ENCODE data around the gene OTX1.

DNA sequence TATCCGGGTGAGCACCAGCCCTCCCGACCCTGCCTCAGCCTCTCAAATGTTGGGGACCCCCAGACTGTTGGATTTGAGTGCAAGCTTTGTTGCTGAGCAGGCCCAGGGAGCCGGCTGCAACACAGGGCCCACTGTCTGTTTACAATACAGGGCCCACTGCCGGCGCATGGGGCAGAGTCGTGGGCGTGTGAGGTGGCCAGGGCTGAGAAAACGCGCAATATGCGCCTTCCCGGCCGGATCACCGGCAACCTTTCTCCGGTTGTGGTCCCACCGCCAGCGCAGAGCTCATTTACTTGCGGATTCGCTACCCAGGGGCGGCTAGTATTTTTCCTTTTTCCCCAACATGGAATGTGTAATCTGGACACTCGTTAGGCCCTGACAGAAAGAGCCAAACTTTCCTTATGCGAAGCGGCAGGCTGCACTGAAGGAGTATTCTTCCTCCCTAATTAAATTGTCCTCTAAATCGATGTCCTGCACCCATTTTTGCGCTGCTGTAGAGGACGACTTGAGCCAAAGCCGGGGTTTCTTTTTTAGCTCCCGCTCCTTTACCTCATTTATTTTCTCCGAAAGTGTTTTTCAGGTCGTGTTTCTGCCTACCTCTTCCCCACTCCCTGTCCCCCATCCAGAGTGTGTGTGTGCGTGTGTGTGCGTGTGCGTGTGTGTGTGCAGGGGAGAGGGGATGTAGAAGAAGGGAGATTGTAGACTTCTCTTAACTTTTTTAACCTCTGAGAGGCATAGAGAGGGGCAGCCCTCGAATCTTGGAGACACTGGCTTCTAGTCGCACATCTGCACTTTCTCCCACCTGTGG, 2.7 kb downstream of the OTX1 start:
- TF ChIP-seq EZH2 (IDR thresholded peaks at IDR 0.05; ENCODE audit: insufficient read depth, poor library complexity, severe bottlenecking) (no peak), EZH2phosphoT487 (IDR thresholded peaks at IDR 0.05; ENCODE audit: insufficient read depth, low read depth) (no peak)

All from GM23248 (cell line).